GM21723 (cell line): ENCODE results near the gene DNM3.
"Not testable (repeated sequence)": the region's sequence is repeated elsewhere in the genome, so short reads cannot be mapped to it uniquely, and the experiment has no call there.

ENCODE experiments used
- ATAC-seq: cut with Tn5 transposase; IDR thresholded peaks from one replicate; pipeline ENCODE4 v1.9.1; 2021; ENCODE audit warnings: mild to moderate bottlenecking, moderate library complexity; ENCODE audit not compliant: unreplicated experiment

The DNM3 gene

DNA sequence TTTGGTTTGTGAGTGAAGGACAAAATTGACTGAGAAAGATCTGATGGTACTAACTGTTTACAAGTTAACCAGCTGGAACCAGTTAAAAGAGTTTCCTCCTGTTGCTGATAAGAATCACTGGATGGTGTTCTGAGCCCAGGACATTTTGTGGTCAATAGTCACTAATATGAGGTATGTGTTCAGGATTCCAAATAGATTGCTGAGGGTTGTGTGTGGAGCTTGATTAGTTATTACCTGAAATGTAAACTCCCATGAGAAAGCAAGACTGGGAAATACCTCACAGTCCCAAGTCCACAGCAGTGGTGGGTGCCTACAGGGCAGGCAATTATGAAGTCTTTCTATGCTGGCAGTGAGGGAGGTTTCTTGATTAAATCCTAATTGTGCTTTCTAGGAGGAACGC, 164.6 kb downstream of the DNM3 start:
- no peak for ATAC-seq

DNA sequence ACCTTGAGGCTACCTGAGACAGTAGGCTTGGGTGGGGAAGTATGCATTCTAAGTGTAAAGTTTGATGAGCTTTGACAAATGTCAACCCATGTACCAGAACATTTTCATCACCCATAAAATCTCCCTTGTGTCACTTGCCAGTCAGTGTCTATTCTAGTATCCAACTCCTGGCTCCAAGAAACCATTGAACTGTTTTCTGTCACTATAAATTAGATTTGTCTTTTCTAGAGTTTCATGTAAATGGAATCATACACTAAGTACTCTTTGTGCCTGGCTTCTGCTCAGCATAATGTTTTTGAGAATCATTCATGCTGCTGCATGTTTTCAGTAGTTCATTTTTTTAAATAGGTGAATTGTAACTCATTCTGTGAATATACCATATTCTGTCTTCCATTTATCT, 165.4 kb downstream of the DNM3 start:
- no peak for ATAC-seq

DNA sequence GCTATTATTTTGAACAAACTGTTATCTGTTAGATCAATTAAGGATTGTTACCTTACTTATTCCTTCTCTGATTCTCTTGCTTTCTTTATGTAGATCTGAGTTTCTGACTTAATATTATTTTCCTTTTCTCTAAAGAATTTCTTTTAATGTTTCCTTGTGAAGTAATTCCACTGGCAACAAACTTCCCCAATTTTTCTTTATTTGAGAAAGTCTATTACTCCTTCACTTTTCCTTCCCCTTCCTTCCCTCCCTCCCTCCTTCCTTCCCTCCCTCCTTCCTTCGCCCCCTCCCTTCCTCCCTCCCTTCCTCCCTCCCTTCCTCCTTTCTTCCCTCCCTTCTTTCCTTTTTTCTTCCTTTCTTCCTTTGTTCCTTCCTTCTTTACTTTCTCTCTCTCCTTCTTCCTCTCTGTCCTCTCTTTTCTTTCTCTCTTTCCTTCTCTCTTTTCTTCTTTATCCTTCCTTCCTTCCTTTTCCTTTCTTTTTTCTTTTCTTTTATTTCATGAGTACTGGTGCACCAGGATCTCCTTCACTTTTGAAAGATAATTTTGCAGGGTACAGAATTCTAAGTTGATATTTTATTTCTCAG, 177.5 kb downstream of the DNM3 start:
- no peak for ATAC-seq

DNA sequence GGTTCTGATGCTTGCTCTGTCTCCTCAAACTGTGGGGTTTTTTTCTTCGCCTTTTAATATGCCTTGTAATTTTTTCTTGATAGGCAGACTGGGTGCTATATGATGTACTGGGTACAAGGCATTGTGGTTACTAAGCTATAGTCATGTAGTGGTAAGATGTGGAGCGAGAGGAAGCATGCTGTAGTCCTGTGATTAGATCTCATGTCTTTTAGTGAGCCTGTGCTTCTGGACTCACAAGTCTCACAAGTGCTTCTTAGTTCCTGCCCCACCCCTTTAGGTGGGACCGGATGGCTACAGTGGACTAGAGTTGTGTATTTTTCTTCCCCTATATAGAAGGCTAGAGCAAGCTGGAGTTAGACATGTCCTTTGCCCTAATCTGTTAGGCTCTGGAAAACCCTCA, 178.7 kb downstream of the DNM3 start:
- ATAC-seq = no peak

DNA sequence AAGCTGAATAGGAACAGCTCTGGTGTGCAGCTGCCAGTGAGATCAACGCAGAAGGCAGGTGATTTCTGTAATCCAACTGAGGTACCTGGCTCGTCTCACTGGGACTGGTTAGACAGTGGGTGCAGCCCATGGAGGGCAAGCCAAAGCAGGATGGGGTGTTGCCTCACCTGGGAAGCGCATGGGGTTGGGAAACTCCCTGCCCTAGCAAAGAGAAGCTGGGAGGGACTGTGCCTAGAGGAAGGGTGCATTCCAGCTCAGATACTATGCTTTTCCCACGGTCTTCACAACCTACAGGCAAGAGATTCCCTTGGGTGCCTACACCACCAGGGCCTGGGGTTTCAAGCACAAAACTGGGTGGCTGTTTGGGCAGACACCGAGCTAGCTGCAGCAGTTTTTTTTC, 183.2 kb downstream of the DNM3 start:
- ATAC-seq = no peak

DNA sequence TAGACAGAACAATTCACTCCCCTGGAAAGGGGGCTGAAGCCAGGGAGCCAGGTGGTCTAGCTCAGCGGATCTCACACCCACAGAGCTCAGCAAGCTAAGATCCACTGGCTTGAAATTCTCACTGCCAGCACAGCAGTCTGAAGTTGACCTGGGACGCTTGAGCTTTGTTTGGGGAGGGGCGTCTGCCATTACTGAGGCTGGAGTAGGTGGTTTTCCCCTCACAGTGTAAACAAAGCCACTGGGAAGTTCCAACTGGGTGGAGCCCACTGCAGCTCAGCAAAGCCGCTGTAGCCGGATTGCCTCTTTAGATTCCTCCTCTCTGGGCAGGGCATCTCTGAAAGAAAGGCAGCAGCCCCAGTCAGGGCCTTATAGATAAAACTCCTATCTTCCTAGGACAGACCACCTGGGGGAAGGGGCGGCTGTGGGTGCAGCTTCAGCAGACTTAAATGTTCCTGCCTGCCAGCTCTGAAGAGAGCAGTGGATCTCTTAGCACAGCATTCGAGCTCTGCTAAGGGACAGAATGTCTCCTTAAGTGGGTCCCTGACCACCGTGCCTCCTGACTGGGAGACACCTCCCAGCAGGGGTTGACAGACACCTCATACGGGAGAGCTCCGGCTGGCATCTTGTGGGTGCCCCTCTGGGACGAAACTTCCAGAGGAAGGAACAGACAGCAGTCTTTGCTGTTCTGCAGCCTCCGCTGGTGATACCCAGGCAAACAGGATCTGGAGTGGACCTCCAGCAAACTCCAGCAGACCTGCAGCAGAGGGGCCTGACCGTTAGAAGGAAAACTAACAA, 183.8 kb downstream of the DNM3 start:
- ATAC-seq = not testable (repeated sequence)

DNA sequence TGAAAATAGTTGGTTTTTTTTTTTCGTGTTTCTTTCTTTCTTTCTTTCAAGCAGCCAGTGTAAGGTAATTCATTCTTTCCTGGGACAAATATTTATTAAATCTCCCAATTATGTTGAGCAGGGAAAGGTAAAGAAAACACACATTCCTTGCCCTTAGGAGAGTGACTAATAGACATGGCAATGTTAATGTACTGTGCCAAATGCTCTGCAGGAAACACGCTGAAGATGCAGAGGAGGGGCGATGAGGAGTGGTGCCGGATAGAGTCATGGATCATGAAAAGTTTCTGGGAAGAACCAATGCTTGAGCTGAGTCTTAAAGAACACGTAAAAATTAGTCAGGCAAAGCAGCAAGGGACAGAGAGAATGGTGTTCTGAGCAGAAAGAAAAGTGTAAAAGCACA, 199.2 kb downstream of the DNM3 start:
- ATAC-seq = no peak

DNA sequence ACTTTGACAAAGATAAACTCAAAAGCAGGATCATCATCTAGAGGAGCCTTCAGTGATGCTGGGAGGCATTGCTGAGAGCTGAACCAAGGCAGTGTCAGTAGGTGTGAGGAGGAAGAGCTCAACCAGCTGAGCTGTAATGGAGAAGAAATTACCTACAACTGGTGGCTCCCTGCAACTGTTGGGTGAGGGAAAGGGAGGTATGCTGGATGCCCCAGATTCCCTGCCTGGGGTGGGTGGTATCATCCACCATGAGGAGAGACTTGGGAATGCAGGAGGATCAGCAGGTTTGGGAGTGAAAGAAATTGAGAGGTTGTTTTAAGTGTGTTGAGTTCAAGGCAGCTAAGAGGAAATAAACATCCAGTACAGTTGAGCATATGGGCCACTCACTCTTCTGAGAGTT, 199.8 kb downstream of the DNM3 start:
- no peak for ATAC-seq

DNA sequence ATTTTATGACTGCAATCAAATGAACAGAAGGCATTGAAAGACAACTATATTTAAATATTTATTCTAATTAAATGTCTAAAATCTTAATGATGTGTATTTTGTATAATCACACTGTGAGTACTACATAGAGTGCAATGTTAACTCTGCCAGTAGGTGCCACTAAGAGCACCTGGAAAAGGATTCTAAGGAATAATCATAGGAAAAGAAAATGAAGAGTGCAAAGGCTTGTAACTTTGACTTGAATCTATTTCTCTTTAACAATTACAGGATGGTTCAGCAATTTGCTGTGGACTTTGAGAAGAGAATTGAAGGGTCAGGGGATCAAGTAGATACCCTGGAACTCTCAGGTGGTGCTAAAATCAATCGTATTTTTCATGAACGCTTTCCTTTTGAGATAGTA, 200.4 kb downstream of the DNM3 start:
- ATAC-seq = no peak

DNA sequence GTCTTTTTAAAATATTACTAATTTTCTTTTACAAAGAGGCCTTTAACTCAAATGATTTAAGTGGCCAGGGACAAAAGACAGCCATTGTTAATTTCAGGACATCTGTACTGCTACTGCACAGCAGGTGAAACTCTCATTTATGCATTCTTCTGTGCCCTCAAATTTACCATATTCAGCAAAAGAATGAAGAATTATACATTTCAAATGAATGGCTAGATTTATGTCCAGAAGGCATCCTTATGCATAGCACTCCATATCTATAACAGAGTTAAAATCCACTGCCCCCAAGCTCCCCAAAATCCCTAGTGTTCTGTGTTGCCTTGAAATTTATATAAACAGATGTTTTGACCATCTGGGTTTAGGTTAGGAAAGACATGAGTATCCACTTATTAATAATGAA, 202.6 kb downstream of the DNM3 start:
- ATAC-seq = no peak

DNA sequence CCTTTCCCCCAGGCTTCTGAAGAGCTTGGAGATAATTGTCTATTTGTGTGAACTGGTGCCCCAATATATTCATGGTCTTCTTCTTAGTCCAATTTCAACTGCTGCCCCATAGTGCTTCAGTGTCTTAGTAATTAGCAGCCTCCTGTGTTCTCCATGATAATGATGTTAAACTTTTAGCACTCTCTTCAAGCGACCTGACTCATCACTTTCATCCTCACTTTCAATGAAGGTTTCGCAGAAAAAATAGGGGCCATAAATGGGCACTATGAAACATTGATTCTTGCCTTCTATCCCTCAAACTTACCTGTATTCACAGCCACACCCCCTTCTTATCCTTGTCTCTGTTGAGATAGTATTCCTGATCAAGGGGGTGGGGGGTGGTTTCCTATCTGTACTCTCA, 210.6 kb downstream of the DNM3 start:
- no peak for ATAC-seq

DNA sequence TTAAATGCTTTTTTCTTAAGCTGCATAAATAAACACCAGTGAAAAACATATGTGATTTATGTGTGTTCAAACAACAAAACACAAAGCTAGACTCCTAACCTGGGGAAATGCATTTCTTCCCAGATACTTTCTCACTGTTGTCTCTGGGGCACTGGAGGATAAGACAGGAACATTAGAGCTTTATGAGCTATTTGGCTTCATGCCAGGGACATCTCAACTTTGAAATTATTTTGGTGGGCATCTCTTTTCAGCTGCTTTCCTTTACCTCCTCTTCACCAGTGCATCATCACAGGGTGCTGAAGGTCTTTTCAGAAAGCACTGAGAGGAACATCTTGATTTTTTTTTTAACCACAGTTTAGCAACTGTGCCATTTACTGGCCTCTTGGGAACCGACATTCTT, 212.9 kb downstream of the DNM3 start:
- ATAC-seq = no peak

DNA sequence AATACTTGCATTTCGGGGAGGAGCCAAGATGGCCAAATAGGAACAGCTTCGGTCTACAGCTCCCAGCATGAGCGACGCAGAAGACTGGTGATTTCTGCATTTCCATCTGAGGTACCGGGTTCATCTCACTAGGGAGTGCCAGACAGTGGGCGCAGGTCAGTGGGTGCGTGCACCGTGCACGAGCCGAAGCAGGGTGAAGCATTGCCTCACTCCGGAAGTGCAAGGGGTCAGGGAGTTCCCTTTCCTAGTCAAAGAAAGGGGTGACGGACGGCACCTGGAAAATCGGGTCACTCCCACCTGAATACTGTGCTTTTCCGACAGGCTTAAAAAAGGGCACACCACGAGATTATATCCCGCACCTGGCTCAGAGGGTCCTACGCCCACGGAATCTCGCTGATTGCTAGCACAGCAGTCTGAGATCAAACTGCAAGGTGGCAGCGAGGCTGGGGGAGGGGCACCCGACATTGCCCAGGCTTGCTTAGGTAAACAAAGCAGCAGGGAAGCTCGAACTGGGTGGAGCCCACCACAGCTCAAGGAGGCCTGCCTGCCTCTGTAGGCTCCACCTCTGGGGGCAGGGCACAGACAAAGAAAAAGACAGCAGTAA, 214.6 kb downstream of the DNM3 start:
- not testable (repeated sequence) for ATAC-seq

DNA sequence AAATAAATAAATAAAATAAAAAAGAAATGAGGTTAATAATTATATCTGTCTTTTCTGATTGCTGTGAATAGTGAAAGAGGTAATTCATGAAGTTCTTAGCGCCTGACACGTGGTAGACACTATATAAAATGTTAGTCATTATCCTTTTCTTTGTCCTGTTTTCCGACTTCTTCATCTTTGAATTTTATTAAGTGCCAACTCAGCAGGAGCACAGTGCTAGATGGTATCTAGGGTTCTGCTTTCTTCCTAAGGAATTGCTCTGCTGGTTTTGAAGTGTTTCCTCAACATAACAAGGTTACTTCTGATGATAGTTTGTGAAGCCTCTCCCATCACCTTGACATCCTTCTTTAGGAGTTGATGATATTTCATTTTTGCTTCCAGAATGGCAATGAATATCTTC, 227.0 kb downstream of the DNM3 start:
- ATAC-seq = no peak

DNA sequence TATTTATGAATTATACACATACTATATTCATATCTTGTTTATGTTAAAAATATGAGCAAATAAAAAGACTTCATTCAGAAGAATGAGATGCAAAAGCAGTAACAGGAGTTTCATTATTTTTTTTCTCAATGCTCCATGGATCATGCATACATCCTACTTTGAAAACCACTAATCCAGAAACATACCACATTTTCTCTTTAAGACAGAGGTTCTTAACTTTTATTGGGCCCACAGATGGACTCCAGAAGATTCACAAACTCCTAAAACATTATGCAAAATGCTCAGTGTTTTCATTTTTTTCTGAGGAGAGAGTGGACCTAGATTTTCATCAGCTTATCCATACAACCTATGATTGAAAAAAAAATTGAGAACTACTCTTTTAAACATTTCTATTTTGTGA, 227.8 kb downstream of the DNM3 start:
- ATAC-seq = no peak

DNA sequence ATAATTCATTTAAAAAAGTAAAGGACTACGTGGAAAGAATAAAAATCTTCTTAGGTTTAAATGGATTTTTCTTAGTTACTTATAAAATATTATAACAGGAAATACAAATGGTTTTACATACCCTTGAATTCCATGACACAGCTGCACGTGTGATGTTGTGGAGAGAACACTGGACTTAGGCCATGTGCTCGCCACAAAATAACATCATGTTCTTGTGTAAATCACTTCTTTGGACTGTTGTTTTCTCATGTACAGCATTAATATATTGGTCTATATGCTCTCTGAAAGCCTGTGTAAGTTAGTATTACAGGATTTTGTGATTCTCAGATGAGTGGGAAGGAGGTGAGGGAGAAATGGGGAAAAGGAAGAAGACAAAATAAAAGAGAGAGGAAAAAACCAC, 228.2 kb downstream of the DNM3 start:
- ATAC-seq = no peak

DNA sequence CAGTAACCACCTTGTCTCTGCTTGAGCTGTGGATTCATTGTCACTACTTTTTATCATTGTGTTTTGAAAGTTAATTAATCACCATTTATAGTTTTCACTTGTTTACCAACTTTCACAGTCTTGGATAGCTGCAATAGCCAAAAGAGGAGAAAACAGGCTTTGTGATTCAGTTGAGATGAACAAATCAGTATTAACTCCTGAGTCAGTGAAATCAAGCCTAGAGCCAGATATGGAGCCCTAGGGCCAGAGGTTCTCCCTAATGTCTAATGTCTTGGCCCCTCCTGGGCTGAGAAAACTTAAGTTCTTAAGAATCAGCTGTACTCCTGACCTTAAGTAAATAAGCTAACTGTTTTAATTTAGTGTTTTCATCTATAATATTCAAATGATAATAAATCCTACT, 228.8 kb downstream of the DNM3 start:
- ATAC-seq = no peak

DNA sequence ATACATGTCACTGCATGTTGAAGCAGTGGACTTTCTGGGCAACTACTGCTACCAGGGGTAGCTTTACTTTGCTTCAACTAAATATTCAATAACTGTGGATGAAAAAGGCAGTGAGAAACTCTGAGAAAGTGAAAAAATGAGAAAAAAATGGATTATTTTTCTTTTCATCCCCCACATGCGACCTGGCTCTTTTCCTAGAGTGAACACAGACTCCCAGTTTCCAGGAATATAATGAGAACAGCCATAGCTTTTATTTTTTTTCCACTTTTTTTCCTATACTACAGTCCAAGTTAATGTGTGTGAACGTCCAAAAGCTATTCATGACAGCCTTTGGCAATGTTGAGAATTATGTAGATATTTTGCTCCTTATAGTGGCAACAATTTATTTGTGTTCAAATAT, 230.4 kb downstream of the DNM3 start:
- ATAC-seq = no peak

DNA sequence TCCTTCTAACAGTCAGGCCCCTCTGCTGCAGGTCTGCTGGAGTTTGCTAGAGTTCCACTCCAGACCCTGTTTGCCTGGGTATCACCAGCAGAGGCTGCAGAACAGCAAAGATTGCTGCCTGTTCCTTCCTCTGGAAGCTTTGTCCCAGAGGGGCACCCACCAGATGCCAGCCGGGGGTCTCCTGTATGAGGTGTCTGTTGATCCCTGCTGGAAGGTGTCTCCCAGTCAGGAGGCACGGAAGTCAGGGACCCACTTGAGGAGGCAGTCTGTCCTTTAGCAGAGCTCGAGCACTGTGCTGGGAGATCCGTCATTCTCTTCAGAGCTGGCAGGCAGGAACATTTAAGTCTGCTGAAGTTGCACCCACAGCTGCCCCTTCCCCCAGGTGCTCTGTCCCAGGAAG, 238.6 kb downstream of the DNM3 start:
- not testable (repeated sequence) for ATAC-seq

DNA sequence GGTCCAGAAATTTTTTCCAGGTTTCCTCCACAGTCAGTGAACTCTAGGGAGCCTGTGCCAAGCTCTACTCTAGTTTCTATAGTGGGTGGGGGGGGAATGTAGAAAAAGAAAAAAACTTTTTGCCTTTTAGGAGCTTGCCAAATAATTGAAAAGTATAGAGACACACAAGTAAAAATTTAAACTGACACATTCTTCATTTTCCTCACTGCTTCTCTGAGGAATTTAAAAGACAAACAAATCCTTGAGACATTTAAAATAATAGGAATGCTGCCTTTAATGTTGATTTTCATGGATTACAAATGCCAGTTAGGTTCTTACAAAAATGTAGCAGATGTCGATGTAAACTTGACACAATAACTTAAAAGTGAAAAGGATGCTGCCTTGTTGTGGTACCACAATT, 241.9 kb downstream of the DNM3 start:
- no peak for ATAC-seq

DNA sequence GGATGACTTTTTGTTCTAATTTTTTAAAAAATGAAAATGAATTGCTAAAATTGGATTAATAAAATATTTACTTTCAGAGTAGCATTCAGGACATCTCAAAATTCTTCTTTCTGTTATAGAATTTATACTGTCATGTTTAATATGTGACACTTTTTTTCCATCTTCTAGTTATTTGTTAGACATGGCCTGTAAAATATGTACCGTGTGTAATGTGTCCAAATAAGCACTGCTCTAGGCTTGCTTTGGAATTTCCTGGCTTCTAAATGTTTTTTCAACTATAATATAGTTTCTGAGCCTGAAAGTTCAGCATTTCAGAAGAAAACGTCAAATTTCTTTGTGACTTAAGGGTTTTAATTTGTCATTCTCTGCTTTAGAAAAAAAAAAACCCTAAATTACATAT, 243.6 kb downstream of the DNM3 start:
- no peak for ATAC-seq

DNA sequence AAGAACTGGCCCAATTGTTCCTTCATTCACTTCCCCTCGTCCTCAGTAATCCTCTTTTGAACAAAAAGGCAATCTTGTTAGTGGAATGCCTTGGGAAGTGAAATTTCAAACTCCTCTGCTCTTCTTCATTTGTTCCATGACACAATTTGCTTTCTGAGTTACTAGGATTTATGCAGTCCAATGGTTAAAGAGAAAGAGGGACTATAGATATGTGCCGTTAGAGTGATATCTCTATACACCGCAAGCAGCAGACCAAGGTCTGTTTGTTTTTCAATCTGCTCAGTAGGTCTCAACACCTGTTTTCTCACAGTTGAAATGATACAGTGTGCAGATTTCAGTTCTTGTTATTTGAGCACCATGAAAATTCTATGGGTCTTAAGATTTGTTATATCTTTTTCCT, 244.0 kb downstream of the DNM3 start:
- ATAC-seq = no peak

DNA sequence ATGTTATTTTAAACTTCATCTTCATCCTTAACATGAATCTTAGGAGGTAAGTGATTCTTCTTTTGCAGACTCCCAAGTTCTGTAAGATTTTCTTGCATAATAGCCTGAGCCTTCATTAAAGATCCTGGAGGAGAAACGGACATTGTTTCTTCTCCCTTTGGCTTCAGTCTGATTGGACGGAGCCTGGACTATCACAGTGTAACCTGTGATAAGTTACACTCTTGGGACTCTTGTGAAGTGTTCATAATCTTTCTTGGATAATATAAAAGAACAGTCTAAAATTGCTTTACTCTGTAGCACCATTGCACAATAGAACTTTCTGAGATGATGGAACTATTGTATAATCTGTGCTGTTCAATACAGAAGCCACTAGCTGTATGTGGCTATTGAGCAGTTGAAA, 244.8 kb downstream of the DNM3 start:
- no peak for ATAC-seq
